Fibroblast of villous mesenchyme (primary cell): ENCODE data around the gene CEP131. TPM values are rescaled to one million over a fixed set of nuclear protein-coding genes. Genes with fewer than 3 reads are reported as not detected.

Source experiments
- DNase-seq: peaks from one replicate; pipeline ENCODE4 v3.0.0-alpha.2; 2010; ENCODE audit warnings: low read depth
- H3K4me3 ChIP-seq: 2 replicates; pipeline ENCODE4 v1.5.1; 2011; ENCODE audit warnings: low read depth, mild to moderate bottlenecking, low read length
- CTCF ChIP-seq: IDR thresholded peaks from 2 replicates; pipeline ENCODE4 v1.5.1; 2012; ENCODE audit warnings: low read depth, mild to moderate bottlenecking, low read length; ENCODE audit not compliant: insufficient read depth
- total RNA-seq: library from RNA; depleted of rRNA; stranded (reverse); fragments of >200 nt; gene quantifications from 2 replicates; pipeline ENCODE4 v1.2.3, GENCODE V29; 2012

The CEP131 gene
- total RNA-seq, 1 donor: 9.9 TPM

- peak overlapping the region; percentile 73 for H3K4me3 ChIP-seq
- no peak for TF ChIP-seq CTCF
- DNase-seq: no peak
These were observed 202 bp downstream of the CEP131 start for GRCh38 chr17:81222620-81222905.

- no peak for DNase-seq
These were observed 734 bp downstream of the CEP131 start for GRCh38 chr17:81221842-81222619.

GRCh38 chr17:81221371-81221841 lies 1.4 kb downstream of the CEP131 start:
- DNase-seq: no peak
- H3K4me3 ChIP-seq: peak overlapping the region; percentile 73
- no peak for TF ChIP-seq CTCF

More at GRCh38 chr17:81221842-81222619, 734 bp downstream of the CEP131 start:
- H3K4me3 ChIP-seq: peak overlapping the region; percentile 73
- no peak for TF ChIP-seq CTCF

GRCh38 chr17:81219476-81220180 lies 3.1 kb downstream of the CEP131 start:
- no peak for DNase-seq
- H3K4me3 ChIP-seq: no peak overlapping the region
- TF ChIP-seq CTCF: no peak

- no peak for DNase-seq
- no peak for TF ChIP-seq CTCF
- H3K4me3 ChIP-seq: no peak overlapping the region
These were observed 3.8 kb downstream of the CEP131 start for GRCh38 chr17:81218991-81219390.

- H3K4me3 ChIP-seq: no peak overlapping the region
- DNase-seq: no peak
- no peak for TF ChIP-seq CTCF
These were observed 4.3 kb downstream of the CEP131 start for GRCh38 chr17:81218459-81218858.
